Forelimb muscle (tissue), 1 donor: ENCODE measurements around the gene MMP24OS. TPM values are rescaled to one million over a fixed set of nuclear protein-coding genes. Genes with fewer than 3 reads are reported as not detected.

ENCODE experiments used
- DNase-seq: peaks from one replicate; pipeline ENCODE4 v3.0.0-alpha.2; 2013; ENCODE audit warnings: low read depth
- polyA plus RNA-seq: library from polyadenylated mRNA; unstranded; fragments of 120-200 nt; gene quantifications from one replicate; pipeline ENCODE4 v1.2.1, GENCODE V29; 2013; ENCODE audit not compliant: insufficient read length

MMP24OS gene
- polyA plus RNA-seq, 1 donor, result 23.9 TPM

- DNase-seq, result no peak
Measured at GRCh38 chr20:35306931-35307517, 29.1 kb upstream of the MMP24OS start.

- no peak for DNase-seq
Measured at GRCh38 chr20:35305682-35306556, 28.0 kb upstream of the MMP24OS start.

- no peak for DNase-seq
Measured at GRCh38 chr20:35304956-35305355, 27.0 kb upstream of the MMP24OS start.

GRCh38 chr20:35303735-35304491 lies 26.0 kb upstream of the MMP24OS start:
- peak; percentile 52 for DNase-seq

- no peak for DNase-seq
Measured at GRCh38 chr20:35303382-35303734, 25.4 kb upstream of the MMP24OS start.

GRCh38 chr20:35302421-35303335 lies 24.8 kb upstream of the MMP24OS start:
- DNase-seq, result no peak

- DNase-seq, result no peak
Measured at GRCh38 chr20:35301426-35301825, 23.5 kb upstream of the MMP24OS start.

- no peak for DNase-seq
Measured at GRCh38 chr20:35300469-35301262, 22.7 kb upstream of the MMP24OS start.

- DNase-seq, result no peak
Measured at GRCh38 chr20:35299780-35300179, 21.9 kb upstream of the MMP24OS start.

- no peak for DNase-seq
Measured at GRCh38 chr20:35298264-35298663, 20.3 kb upstream of the MMP24OS start.

GRCh38 chr20:35297740-35298139 lies 19.8 kb upstream of the MMP24OS start:
- no peak for DNase-seq

- no peak for DNase-seq
Measured at GRCh38 chr20:35297155-35297554, 19.2 kb upstream of the MMP24OS start.

- no peak for DNase-seq
Measured at GRCh38 chr20:35296101-35296554, 18.2 kb upstream of the MMP24OS start.

GRCh38 chr20:35295674-35296073 lies 17.8 kb upstream of the MMP24OS start:
- no peak for DNase-seq

- DNase-seq, result no peak
Measured at GRCh38 chr20:35295058-35295457, 17.1 kb upstream of the MMP24OS start.

- DNase-seq, result no peak
Measured at GRCh38 chr20:35294293-35294685, 16.4 kb upstream of the MMP24OS start.

- no peak for DNase-seq
Measured at GRCh38 chr20:35293303-35294292, 15.7 kb upstream of the MMP24OS start.

GRCh38 chr20:35292504-35293285 lies 14.8 kb upstream of the MMP24OS start:
- DNase-seq, result no peak
